Lower lobe of right lung (tissue), 2 donors: Measurements from ENCODE around the gene KIF6. TPM values are rescaled to one million over a fixed set of nuclear protein-coding genes. Genes with fewer than 3 reads are reported as not detected.

Source experiments
- ATAC-seq, 2 donors: fragments of 200-7000 bp; cut with Tn5 transposase; one replicate each; pipeline ENCODE4 v1.9.1; 2020 to 2022; ENCODE audit warnings: mild to moderate bottlenecking in 2 of 2, moderate library complexity in 2 of 2
- DNase-seq: peaks from one replicate; pipeline ENCODE4 v3.0.0-alpha.2; 2020
- H3K27ac ChIP-seq: fragments of 200-600 bp; one replicate; pipeline ENCODE4 v1.8.0; 2022
- H3K27me3 ChIP-seq: fragments of 200-600 bp; one replicate; pipeline ENCODE4 v1.8.0; 2022; ENCODE audit warnings: low read depth
- H3K36me3 ChIP-seq: fragments of 200-600 bp; one replicate; pipeline ENCODE4 v1.8.0; 2022; ENCODE audit warnings: mild to moderate bottlenecking
- H3K4me1 ChIP-seq: fragments of 200-600 bp; one replicate; pipeline ENCODE4 v1.8.0; 2022
- H3K4me3 ChIP-seq: fragments of 200-600 bp; one replicate; pipeline ENCODE4 v1.8.0; 2022; ENCODE audit warnings: mild to moderate bottlenecking
- H3K9me3 ChIP-seq: fragments of 200-600 bp; one replicate; pipeline ENCODE4 v1.8.0; 2022
- CTCF ChIP-seq: fragments of 200-600 bp; IDR thresholded peaks from one replicate; pipeline ENCODE4 v1.8.0; 2022; ENCODE audit warnings: antibody characterized with exemption, mild to moderate bottlenecking
- intact Hi-C: fragments of 100-400 bp; cut with DNase I; formaldehyde crosslinking; loops from one replicate; pipeline ENCODE4 v1.11.0; 2022
- total RNA-seq: library from RNA; stranded (reverse); fragmentation: NEBNext Ultra II Directional; extraction: Animal tissue kit (Norgen Biotek cat#: 25700); gene quantifications from one replicate; pipeline ENCODE4 v1.2.1, GENCODE V29; 2021
- donor health status: DM: no; HTN: yes; CAD: no; lungs with severe emphysema.

The KIF6 gene
- total RNA-seq, 1 donor from 2014 or later = 2.5 TPM

DNA sequence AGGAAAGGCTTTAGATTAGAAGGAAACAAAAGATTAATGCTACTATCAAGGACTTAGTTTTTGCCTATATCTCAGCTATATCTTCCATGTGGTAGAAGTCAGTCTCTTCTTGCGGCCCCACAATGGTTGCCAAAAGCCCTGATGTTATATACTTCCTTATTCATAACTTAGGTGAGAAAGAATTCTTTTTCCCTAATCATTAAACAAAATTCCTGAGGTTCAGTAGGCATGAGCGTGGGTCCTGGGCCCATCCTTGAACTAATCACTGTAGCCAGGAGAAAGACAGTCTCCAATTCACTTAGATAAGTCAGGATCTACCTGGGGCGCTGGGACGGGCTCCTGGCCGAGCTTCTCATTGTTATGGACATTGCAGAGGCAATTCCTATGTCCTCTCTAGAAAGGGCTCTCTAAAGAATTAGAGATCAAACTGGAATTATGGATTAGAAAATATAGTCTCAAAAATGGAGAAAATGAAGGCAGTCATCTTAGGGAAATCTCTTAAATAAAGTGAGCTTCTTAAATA is 134.3 kb downstream of the KIF6 start:
- ATAC-seq (no peak), DNase-seq (no peak)
- H3K4me1 ChIP-seq = peaks cover 9% of the 10 kb centered on the region
- H3K4me3 ChIP-seq = no peak overlapping the region
- H3K9me3 ChIP-seq = no peaks in the 10 kb centered on the region
- no peaks in the 10 kb centered on the region for H3K36me3 ChIP-seq
- no peak for TF ChIP-seq CTCF
- no peaks in the 10 kb centered on the region for H3K27me3 ChIP-seq
- intact Hi-C loops = no loop called here
- no peak overlapping the region for H3K27ac ChIP-seq

DNA sequence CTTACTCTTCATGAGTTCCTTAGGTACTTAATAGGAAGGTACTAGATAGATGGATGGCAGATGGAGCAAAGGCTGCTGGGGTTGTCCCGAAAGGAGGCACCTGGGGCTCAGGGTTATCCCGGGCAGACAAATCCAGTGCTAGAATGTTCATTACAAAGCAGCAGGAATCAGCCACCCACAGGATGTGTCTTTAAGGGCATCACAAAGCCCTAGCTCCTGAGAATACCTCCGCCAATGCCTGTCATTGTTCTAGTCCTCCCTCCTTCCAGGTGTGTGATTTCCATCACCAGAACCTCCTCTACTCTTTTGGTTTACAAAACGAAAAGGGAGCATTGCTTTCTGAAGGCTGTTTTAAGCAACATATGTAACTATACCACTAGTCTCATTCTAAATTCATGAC is 138.1 kb downstream of the KIF6 start:
- H3K9me3 ChIP-seq = no peaks in the 10 kb centered on the region
- H3K36me3 ChIP-seq = no peaks in the 10 kb centered on the region
- TF ChIP-seq CTCF = no peak
- H3K27ac ChIP-seq = no peak overlapping the region
- intact Hi-C loops = no loop called here
- DNase-seq (no peak), ATAC-seq (no peak)
- no peaks in the 10 kb centered on the region for H3K27me3 ChIP-seq
- no peak overlapping the region for H3K4me3 ChIP-seq
- no peaks in the 10 kb centered on the region for H3K4me1 ChIP-seq

DNA sequence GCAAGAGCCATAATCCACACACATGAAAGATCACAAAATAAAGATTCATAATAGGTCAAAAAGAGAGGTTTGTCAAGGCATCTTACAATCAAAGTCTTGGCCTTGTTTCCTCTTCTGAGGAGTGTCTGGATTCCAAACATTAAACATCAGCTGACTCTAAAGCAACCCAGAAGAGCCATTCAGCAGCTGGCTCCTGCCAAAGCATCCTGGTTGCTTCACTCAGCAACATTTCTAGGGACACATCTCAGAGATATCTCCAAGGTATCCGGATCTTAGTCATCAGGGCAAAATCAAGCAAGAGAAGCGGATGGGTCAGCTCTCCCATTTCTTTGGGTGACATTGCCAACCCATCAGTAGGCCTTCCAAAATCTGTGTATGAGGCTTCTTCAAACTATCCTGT is 139.6 kb downstream of the KIF6 start:
- TF ChIP-seq CTCF = no peak
- Histone ChIP-seq H3K27ac (no peak overlapping the region), H3K27me3 (no peaks in the 10 kb centered on the region), H3K4me1 (no peaks in the 10 kb centered on the region), H3K9me3 (no peaks in the 10 kb centered on the region), H3K4me3 (no peak overlapping the region), H3K36me3 (no peaks in the 10 kb centered on the region)
- intact Hi-C loops = no loop called here
- ATAC-seq (no peak), DNase-seq (no peak)

GRCh38 chr6:39577446-39578165 is 147.6 kb downstream of the KIF6 start:
- Histone ChIP-seq H3K36me3 (no peaks in the 10 kb centered on the region), H3K27ac (no peak overlapping the region), H3K9me3 (no peaks in the 10 kb centered on the region), H3K4me3 (no peak overlapping the region), H3K27me3 (no peaks in the 10 kb centered on the region), H3K4me1 (peaks cover 9% of the 10 kb centered on the region)
- intact Hi-C loops = no loop called here
- no peak for DNase-seq
- no peak for TF ChIP-seq CTCF
- no peak for ATAC-seq

GRCh38 chr6:39576556-39577303 is 148.5 kb downstream of the KIF6 start:
- ATAC-seq (no peak), DNase-seq (no peak)
- Histone ChIP-seq H3K27ac (no peak overlapping the region), H3K36me3 (no peaks in the 10 kb centered on the region), H3K9me3 (no peaks in the 10 kb centered on the region), H3K27me3 (no peaks in the 10 kb centered on the region), H3K4me3 (no peak overlapping the region), H3K4me1 (peaks cover 9% of the 10 kb centered on the region)
- intact Hi-C loops = no loop called here
- no peak for TF ChIP-seq CTCF
